ENCODE results near the gene SYNM. TPM values are rescaled to one million over a fixed set of nuclear protein-coding genes. Genes with fewer than 3 reads are reported as not detected.
"Not testable (repeated sequence)": the region's sequence is repeated elsewhere in the genome, so short reads cannot be mapped to it uniquely, and the experiment has no call there.

SYNM gene
- 6.4 TPM for polyA plus RNA-seq (2013, experiment 1 of 2; ENCODE audit: insufficient read length)
- polyA plus RNA-seq (2013, experiment 2 of 2; ENCODE audit: insufficient read length) = 6.1 TPM

GRCh38 chr15:99104788-99105513 lies at the start of gene SYNM:
Gene SYNM (plus strand): TSS chr15:99105080. CDS start chr15:99105200, 120 bp downstream.
- DNase-seq = peak; percentile 74

GRCh38 chr15:99055555-99056134 lies 49.2 kb upstream of the SYNM start:
- DNase-seq = no peak

GRCh38 chr15:99057020-99057419 lies 47.9 kb upstream of the SYNM start:
- DNase-seq = no peak

DNA sequence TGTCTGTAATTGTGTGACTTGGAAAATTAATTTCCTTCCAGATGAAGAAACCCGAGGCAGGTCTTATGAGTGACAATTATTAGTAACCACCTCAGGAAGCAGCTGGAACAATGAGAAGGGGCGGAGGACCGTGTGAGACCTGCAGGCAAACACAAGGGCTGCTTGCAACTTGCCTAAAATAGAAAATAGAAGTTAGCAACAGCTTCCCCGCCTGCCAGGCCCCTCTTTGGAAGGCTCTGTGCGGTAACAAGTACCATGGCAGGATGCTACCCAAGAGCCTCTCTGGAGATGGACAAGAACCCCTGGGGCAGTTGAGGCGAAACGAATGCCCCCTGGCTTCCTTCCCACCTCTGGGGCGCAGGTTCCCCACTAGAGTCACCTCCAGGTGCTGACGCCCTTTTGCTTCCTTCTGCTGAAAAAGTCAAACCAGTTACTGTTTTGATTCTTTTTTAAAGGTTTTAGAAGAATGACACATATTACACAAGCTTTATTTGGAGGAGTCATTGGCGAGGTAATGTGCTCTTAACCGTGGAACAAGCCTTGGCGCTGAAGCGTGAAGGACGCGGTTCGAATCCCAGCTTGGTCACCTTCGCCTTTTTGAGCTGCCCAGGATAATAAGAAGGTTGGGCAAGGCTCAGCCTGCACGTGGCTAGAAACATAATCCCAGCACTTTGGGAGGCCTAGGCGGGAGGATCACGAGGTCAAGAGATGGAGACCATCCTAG lies 47.0 kb upstream of the SYNM start:
- DNase-seq = no peak

DNA sequence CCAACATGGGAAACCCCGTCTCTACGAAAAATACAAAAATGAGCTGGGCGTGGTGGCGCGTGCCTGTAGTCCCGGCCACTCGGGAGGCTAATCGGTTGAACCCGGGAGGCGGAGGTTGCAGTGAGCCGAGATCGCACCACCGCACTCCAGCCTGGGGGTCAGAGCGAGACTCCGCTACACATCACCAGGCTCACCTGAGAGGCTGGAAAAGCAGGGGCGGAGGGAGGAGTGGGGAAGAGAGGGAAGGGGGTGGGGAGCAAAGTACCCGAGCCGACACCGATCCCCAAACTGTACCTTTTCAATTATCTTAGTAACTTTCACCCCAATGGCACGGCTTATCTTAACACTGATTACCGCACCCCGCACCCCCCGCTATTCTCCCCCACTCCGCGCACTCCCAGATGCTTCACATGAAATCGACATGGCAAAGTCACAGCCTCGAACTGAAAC lies 46.4 kb upstream of the SYNM start:
- DNase-seq = no peak

- peak; percentile 97 for DNase-seq
Measured at GRCh38 chr15:99059010-99059981, 45.6 kb upstream of the SYNM start.

GRCh38 chr15:99060186-99060585 lies 44.7 kb upstream of the SYNM start:
- DNase-seq = not testable (repeated sequence)

- DNase-seq = no peak
Measured at GRCh38 chr15:99062226-99062625, 42.7 kb upstream of the SYNM start.

GRCh38 chr15:99068186-99068585 lies 36.7 kb upstream of the SYNM start:
- DNase-seq = no peak

DNA sequence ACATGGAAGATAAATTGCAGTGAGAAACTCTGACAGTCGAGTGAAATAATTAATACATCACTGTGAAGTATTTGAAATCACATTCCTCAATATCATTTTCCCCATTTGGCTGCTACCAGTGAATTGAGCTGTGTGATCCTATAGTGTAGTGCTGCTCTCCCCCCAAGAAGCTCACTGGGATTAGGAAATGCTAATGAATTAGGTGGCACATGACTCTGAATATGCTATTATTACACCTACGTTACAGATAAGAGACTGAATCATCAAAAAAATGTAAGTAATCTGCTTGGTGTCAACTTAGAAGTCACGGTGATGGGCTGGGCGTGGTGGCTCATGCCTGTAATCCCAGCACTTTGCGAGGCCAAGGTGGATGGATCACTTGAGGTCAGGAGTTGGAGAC lies 34.7 kb upstream of the SYNM start:
- no peak for DNase-seq

DNA sequence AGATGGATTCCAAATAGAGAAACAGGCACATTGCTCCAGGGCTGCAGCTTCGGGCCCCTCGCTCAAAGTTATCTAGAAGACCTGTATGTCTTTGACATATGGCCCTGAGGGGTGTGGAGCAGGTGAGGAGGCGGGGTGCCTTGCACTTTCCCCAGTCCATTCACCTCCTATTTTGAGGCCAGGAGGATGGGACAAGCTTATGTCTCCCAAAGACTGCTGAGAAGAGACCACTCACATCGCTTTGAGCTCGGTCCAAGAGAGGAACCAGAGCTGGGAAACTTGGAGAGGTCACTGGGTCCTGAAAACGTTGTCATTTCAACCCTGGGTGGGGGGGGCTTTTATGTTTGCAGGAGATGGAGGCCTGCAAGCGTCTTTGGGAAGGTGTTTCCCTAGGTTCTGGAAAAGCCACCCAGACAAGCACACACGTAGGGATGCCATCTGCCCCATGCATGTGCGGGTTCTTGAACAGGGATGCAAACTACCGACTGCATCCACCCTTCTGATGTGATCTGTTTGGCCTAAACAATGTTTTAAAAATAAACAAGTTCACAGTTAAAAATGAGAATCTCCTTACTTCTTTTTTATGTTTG lies 33.7 kb upstream of the SYNM start:
- no peak for DNase-seq

DNA sequence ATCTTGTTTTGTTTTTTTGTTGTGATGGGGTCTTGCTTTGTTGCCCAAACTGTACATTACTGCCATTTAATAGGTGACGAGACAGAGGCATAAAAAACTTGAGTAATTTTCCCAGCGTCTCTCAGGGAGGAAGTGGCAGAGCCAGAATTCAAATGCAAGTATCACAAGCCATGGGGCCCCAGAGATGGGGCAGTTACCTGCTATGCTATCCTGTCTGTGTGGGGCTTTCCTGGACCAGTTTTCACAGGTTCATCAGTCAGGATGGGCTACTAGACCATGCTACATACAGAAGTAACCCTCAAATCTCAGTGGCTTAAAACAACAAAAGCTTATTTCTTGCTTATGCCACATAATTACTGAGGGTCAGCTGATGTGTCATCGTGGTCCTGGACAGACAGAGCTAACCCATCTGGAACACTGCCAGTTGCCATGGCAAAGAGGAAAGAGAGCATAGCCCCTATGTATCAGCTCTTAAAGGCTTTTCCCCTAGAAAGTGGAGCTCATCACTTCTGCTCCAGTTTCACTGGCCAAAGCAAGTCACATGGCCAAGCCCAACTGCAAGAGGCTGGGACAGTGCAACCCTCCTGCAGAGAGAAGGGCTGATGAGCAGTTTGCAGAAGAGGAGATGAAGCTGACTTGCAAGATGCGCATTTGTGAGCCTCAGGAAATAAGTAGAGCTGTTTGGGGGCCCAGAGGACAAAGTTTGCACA lies 31.7 kb upstream of the SYNM start:
- no peak for DNase-seq

DNA sequence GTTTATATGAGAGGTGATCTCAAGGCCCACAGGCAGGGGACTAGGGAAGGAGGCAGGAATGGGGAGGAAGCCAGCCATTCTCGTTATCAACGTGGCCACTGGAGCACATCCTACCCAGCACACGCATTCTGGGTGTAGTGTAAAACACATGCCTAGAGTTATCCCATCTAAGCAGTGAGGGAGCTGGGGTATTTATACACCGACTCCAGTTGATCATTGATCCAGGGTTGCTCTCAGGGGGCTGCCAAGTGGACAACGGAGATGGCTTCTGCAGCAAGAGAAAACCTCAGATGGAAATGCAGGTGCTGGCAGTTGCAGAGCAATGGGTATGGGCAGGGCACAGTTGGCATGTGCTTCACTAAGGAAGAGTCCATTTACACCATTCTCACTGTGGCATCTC lies 30.4 kb upstream of the SYNM start:
- DNase-seq = no peak

DNA sequence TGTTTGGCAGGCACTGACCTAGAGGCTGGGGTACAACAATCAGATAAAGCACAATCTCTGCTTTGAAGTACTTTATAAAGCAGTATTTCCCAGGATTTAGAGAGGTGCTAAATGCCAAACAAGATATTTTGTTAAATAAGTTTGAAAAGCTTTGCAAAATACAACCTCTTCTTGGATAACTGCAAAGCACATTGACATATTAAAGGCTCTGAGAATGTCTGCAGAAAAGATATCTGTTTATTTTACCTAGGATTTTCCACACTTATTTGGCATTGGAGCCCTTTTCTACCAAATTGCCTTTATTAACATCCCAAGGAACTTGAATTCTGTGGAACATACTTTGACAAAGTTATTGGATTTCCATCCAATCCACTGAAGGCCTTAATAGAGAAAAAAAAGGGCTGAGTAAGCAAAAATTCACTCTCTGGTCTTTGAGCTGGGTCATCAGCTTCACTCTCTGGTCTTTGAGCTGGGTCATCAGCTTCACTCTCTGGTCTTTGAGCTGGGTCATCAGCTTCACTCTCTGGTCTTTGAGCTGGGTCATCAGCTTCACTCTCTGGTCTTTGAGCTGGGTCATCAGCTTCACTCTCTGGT lies 29.7 kb upstream of the SYNM start:
- not testable (repeated sequence) for DNase-seq

DNA sequence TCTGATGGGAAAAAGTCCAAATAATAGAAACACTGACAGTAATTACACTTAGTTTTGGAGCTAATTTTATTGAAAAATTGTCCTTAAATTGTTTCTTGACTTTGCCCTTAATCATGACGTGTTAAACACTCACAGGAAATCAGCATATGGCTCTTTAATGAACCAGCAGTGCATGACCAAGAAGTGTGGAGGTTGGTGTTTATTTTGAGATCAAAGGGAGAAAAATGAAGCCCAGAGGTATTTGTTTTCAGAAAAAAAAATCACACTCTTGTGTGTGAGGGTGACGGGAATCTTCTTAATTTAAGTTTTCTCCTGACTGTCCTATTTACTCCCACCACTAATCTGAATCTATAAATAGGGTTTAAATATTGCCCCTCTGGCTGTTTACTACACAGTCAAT lies 28.8 kb upstream of the SYNM start:
- DNase-seq = no peak

DNA sequence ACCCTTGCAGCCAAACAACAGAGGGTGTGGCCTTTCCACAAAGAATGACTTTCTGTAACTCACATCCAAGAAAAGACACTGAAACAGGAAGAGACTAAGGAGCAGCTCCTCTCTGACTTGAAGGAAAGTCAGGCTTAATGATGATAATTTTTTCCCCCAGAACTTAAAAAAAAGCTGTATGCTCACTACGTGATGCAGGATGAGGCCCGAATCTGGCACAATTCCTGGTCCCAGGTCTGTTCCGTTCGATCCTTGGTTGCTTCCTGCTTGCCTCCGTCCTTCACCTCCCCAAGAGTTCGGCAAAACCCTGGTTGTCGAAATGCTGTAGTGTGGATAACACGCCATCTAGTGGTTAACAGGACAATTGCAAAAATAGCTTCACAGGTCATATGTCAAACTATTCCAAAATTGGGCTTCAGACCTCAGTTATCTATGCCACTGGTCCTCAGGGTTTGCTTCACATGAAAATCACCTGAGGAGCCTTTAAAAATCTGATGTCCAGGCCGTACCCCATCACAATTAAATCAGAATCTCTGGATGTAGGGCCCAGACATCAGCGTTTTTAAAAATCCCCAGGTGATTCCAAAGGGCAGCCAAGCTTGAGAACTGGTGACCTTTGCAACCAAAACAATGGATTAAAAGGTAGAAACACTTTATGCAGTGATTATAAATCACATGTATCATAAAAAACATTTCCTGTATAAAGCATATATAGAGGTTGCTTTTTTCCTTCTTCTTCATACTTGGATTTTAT lies 28.1 kb upstream of the SYNM start:
- DNase-seq = peak; percentile 88

DNA sequence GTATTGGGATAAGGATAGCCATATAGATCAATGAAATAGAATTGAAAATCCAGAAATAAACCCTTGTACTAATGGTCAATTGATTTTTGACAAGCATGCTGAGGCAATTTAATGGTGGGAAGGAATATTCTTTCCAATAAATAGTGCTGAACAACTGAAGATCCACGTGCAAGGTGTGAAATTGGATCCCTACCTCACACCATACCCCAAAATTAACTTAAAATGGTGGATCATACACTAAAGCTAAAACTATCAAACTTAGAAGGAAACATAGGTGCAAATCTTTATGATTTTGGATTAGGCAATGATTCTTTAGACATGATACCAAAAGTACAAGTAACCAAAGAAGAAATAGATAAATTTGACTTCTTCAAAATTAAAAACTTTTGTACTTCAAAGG lies 22.1 kb upstream of the SYNM start:
- DNase-seq = no peak

GRCh38 chr15:99084965-99085364 lies 19.9 kb upstream of the SYNM start:
- no peak for DNase-seq

GRCh38 chr15:99085413-99086326 lies 19.2 kb upstream of the SYNM start:
- DNase-seq = peak; percentile 89

Data from fibroblast of skin of abdomen (primary cell).